WTC11 (cell line): ENCODE measurements around the gene LRRC49. TPM values are rescaled to one million over a fixed set of nuclear protein-coding genes. Genes with fewer than 3 reads are reported as not detected.

Source experiments
- ATAC-seq: fragments of 200-7000 bp; cut with Tn5 transposase; 2 replicates; pipeline ENCODE4 v1.10.0; 2021; ENCODE audit warnings: mild to moderate bottlenecking, moderate library complexity
- CTCF ChIA-PET: fragments of 300-600 bp; sonication (Branson Sonifier 250); formaldehyde crosslinking; loops from one replicate; lab custom pipeline; 2021; ENCODE audit warnings: antibody characterized with exemption; lab: Charles Lee
- POLR2A ChIA-PET: fragments of 350-600 bp; sonication (Branson Sonifier 250); formaldehyde crosslinking; loops from one replicate; lab custom pipeline; 2021; ENCODE audit warnings: antibody characterized with exemption; lab: Charles Lee
- DNase-seq: peaks from one replicate; pipeline ENCODE4 v3.0.0; 2021; ENCODE audit warnings: low spot score
- H3K27ac Mint-ChIP-seq: 2 replicates; pipeline ENCODE4 v1.8.0; 2021; ENCODE audit warnings: mixed read lengths
- H3K27me3 Mint-ChIP-seq: 2 replicates; pipeline ENCODE4 v1.8.0; 2021; ENCODE audit warnings: low read depth, mild to moderate bottlenecking, moderate library complexity, mixed read lengths
- H3K36me3 Mint-ChIP-seq: 2 replicates; pipeline ENCODE4 v1.8.0; 2021; ENCODE audit warnings: mixed read lengths
- H3K4me1 Mint-ChIP-seq: 2 replicates; pipeline ENCODE4 v1.8.0; 2022; ENCODE audit warnings: mixed read lengths
- H3K4me3 Mint-ChIP-seq: 2 replicates; pipeline ENCODE4 v1.8.0; 2021; ENCODE audit warnings: mild to moderate bottlenecking, moderate library complexity, mixed read lengths
- H3K9me3 Mint-ChIP-seq: 2 replicates; pipeline ENCODE4 v1.8.0; 2021; ENCODE audit warnings: mixed read lengths
- ATF1 ChIP-seq: sonication (generic); formaldehyde crosslinking; IDR thresholded peaks from 2 replicates; pipeline ENCODE4 v1.8.1; 2023; ENCODE audit warnings: mild to moderate bottlenecking, moderate library complexity, missing genetic modification reagents
- CREB1 ChIP-seq: sonication (generic); formaldehyde crosslinking; IDR thresholded peaks from 2 replicates; pipeline ENCODE4 v1.8.0; 2023; ENCODE audit warnings: mild to moderate bottlenecking, missing genetic modification reagents
- ELF4 ChIP-seq: sonication (generic); formaldehyde crosslinking; IDR thresholded peaks from 2 replicates; pipeline ENCODE4 v1.8.1; 2022; ENCODE audit warnings: low read depth, mild to moderate bottlenecking, moderate library complexity, missing genetic modification reagents
- EMX1 ChIP-seq: fragments of 250-450 bp; sonication (Bioruptor Pico); IDR thresholded peaks from 2 replicates; pipeline ENCODE4 v1.8.0; 2021; ENCODE audit warnings: mild to moderate bottlenecking
- ESRRA ChIP-seq: sonication (generic); formaldehyde crosslinking; IDR thresholded peaks from 2 replicates; pipeline ENCODE4 v1.8.1; 2022; ENCODE audit warnings: mild to moderate bottlenecking, missing genetic modification reagents, borderline replicate concordance
- FOXK1 ChIP-seq: sonication (generic); formaldehyde crosslinking; IDR thresholded peaks from 2 replicates; pipeline ENCODE4 v1.8.0; 2022; ENCODE audit warnings: mild to moderate bottlenecking, moderate library complexity, missing genetic modification reagents
- GABPB1 ChIP-seq: sonication (generic); formaldehyde crosslinking; IDR thresholded peaks from 2 replicates; pipeline ENCODE4 v1.8.1; 2023; ENCODE audit warnings: mild to moderate bottlenecking, missing genetic modification reagents
- NFATC4 ChIP-seq: fragments of 250-450 bp; sonication (Bioruptor Pico); IDR thresholded peaks from 2 replicates; pipeline ENCODE4 v1.9.0; 2021; ENCODE audit warnings: mild to moderate bottlenecking
- NFE2L1 ChIP-seq: sonication (generic); formaldehyde crosslinking; IDR thresholded peaks from 2 replicates; pipeline ENCODE4 v1.8.1; 2023; ENCODE audit warnings: missing genetic modification reagents
- NR1H2 ChIP-seq: sonication (generic); formaldehyde crosslinking; IDR thresholded peaks from 2 replicates; pipeline ENCODE4 v1.9.0; 2021; ENCODE audit warnings: mild to moderate bottlenecking, moderate library complexity, missing genetic modification reagents
- OVOL2 ChIP-seq: fragments of 250-450 bp; sonication (Bioruptor Pico); IDR thresholded peaks from 2 replicates; pipeline ENCODE4 v1.9.0; 2021; ENCODE audit warnings: mild to moderate bottlenecking, borderline replicate concordance
- ZNF121 ChIP-seq: sonication (generic); formaldehyde crosslinking; IDR thresholded peaks from 2 replicates; pipeline ENCODE4 v1.8.0; 2023; ENCODE audit warnings: missing genetic modification reagents
- ZNF232 ChIP-seq: sonication (generic); formaldehyde crosslinking; IDR thresholded peaks from 2 replicates; pipeline ENCODE4 v1.8.0; 2022; ENCODE audit warnings: mild to moderate bottlenecking, missing genetic modification reagents
- ZNF671 ChIP-seq: fragments of 250-450 bp; sonication (Bioruptor Pico); IDR thresholded peaks from 2 replicates; pipeline ENCODE4 v1.8.0; 2021; ENCODE audit warnings: mild to moderate bottlenecking
- total RNA-seq: library from RNA; stranded (reverse); gene quantifications from 3 replicates; pipeline ENCODE4 v1.2.3, GENCODE V29; 2021
- TF ChIP-seq, protein P1 (sequence below): sonication (generic); formaldehyde crosslinking; IDR thresholded peaks from 2 replicates; pipeline ENCODE4 v1.8.1; 2023; ENCODE audit warnings: mild to moderate bottlenecking, missing genetic modification reagents, borderline replicate concordance
- TF ChIP-seq, protein P2 (sequence below): fragments of 200-600 bp; IDR thresholded peaks from 2 replicates; pipeline ENCODE4 v1.8.0; 2022; ENCODE audit warnings: antibody characterized with exemption
- TF ChIP-seq, protein P3 (sequence below): fragments of 250-450 bp; sonication (Bioruptor Pico); IDR thresholded peaks from 2 replicates; pipeline ENCODE4 v1.9.0; 2021; ENCODE audit warnings: mild to moderate bottlenecking
- TF ChIP-seq, protein P4 (sequence below): sonication (generic); formaldehyde crosslinking; IDR thresholded peaks from 2 replicates; pipeline ENCODE4 v1.8.0; 2023; ENCODE audit warnings: missing genetic modification reagents
- TF ChIP-seq, protein P5 (sequence below): sonication (generic); formaldehyde crosslinking; conservative IDR thresholded peaks from 2 replicates; pipeline ENCODE4 v1.8.1; 2023; ENCODE audit warnings: mild to moderate bottlenecking, low read depth, missing genetic modification reagents, moderate library complexity

The LRRC49 gene
- total RNA-seq, 1 experiment from 2014 or later: 6.9 TPM

DNA sequence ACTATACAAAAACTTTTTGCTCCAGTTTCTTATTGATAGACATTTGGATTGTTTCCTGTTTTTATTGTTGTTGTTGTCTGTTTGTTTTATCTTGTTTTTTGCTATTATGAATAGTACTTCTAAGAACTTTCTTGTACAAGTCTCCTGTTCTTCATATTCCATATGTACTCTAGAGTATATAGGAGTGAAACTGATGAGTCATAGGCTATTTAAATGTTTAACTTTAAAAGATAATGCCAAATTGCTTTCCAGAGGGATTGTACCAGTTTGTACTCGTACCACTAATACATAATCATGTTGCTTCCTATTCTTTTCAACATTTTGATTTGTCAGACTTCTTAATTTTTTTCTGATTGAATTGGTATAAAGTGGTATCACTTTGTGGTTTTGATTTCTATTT, 19.6 kb downstream of the LRRC49 start (continued):
- TF ChIP-seq, protein P1, sequence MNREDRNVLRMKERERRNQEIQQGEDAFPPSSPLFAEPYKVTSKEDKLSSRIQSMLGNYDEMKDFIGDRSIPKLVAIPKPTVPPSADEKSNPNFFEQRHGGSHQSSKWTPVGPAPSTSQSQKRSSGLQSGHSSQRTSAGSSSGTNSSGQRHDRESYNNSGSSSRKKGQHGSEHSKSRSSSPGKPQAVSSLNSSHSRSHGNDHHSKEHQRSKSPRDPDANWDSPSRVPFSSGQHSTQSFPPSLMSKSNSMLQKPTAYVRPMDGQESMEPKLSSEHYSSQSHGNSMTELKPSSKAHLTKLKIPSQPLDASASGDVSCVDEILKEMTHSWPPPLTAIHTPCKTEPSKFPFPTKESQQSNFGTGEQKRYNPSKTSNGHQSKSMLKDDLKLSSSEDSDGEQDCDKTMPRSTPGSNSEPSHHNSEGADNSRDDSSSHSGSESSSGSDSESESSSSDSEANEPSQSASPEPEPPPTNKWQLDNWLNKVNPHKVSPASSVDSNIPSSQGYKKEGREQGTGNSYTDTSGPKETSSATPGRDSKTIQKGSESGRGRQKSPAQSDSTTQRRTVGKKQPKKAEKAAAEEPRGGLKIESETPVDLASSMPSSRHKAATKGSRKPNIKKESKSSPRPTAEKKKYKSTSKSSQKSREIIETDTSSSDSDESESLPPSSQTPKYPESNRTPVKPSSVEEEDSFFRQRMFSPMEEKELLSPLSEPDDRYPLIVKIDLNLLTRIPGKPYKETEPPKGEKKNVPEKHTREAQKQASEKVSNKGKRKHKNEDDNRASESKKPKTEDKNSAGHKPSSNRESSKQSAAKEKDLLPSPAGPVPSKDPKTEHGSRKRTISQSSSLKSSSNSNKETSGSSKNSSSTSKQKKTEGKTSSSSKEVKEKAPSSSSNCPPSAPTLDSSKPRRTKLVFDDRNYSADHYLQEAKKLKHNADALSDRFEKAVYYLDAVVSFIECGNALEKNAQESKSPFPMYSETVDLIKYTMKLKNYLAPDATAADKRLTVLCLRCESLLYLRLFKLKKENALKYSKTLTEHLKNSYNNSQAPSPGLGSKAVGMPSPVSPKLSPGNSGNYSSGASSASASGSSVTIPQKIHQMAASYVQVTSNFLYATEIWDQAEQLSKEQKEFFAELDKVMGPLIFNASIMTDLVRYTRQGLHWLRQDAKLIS (CRISPR knock-in tag): no peak
- TF ChIP-seq, protein P2, sequence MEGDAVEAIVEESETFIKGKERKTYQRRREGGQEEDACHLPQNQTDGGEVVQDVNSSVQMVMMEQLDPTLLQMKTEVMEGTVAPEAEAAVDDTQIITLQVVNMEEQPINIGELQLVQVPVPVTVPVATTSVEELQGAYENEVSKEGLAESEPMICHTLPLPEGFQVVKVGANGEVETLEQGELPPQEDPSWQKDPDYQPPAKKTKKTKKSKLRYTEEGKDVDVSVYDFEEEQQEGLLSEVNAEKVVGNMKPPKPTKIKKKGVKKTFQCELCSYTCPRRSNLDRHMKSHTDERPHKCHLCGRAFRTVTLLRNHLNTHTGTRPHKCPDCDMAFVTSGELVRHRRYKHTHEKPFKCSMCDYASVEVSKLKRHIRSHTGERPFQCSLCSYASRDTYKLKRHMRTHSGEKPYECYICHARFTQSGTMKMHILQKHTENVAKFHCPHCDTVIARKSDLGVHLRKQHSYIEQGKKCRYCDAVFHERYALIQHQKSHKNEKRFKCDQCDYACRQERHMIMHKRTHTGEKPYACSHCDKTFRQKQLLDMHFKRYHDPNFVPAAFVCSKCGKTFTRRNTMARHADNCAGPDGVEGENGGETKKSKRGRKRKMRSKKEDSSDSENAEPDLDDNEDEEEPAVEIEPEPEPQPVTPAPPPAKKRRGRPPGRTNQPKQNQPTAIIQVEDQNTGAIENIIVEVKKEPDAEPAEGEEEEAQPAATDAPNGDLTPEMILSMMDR: no peak
- TF ChIP-seq NFE2L1 (CRISPR knock-in tag): no peak
- TF ChIP-seq, all 79 proteins: peak for 0

DNA sequence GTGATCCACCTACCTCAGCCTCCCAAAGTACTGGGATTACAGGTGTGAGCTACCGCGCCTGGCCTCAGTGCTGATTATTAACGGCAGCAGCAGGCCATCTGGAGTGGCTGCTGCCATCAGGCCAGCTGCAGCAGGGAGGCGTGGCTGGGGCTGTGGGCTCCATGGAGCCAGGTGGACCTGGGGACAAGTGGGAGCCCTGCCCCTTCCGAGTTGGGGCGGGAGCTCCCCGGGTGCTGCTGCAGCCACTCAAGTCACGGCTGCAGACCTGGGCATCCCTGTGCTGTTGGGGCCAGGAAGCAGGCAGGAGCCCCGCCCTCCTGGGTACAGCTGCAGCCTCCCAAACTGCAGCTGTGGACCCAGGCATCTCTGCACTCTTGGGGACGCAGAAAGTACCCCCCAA, 23.9 kb downstream of the LRRC49 start:
- H3K27me3 Mint-ChIP-seq: no peaks in the 10 kb centered on the region
- no peaks in the 10 kb centered on the region for H3K9me3 Mint-ChIP-seq
- TF ChIP-seq NR1H2 (no peak), GABPB1 (no peak), OVOL2 (CRISPR knock-in tag) (no peak)
- ChIA-PET CTCF (interaction anchor here (1.4 to 1.7 kb wide), 2 partner anchors 10 to 105 kb away, joined by 3 to 5 read pairs; no protein-coding TSS in a partner anchor), POLR2A (no interaction called here)
- H3K27ac Mint-ChIP-seq: no peak overlapping the region
- H3K4me3 Mint-ChIP-seq: no peak overlapping the region
- DNase-seq: no peak
- H3K4me1 Mint-ChIP-seq: no peaks in the 10 kb centered on the region
- H3K36me3 Mint-ChIP-seq: no peaks in the 10 kb centered on the region
- peak; percentile 39 for ATAC-seq

DNA sequence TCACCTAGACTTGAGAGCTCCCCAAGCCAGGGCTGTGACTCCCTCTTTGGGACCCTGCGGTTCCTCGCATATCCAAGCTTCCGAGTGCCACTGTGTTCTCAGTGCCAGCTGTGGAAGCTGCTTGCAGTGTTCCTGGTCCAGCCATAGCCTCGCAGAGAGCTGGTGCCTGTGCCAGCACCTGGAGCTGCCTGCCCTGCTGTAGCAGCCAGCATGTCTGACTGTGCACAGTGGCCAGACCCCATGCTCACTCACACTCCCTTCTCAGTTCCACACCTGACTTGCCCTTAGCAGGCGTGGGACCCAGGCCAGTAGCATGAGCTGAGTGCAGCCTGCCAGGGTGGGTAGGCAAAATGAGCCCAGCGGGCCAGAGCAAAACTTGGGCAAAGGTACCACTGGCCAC, 25.3 kb downstream of the LRRC49 start:
- Mint-ChIP-seq H3K36me3 (no peaks in the 10 kb centered on the region), H3K9me3 (peaks cover 6% of the 10 kb centered on the region), H3K4me3 (no peak overlapping the region), H3K27me3 (no peaks in the 10 kb centered on the region), H3K27ac (no peak overlapping the region), H3K4me1 (no peaks in the 10 kb centered on the region)
- no peak for TF ChIP-seq EMX1
- ATAC-seq: no peak
- DNase-seq: no peak
- ChIA-PET POLR2A (no interaction called here), CTCF (interaction anchor here (0.8 to 1.4 kb wide), 2 partner anchors 29 to 106 kb away, joined by 3 read pairs; no protein-coding TSS in a partner anchor)

DNA sequence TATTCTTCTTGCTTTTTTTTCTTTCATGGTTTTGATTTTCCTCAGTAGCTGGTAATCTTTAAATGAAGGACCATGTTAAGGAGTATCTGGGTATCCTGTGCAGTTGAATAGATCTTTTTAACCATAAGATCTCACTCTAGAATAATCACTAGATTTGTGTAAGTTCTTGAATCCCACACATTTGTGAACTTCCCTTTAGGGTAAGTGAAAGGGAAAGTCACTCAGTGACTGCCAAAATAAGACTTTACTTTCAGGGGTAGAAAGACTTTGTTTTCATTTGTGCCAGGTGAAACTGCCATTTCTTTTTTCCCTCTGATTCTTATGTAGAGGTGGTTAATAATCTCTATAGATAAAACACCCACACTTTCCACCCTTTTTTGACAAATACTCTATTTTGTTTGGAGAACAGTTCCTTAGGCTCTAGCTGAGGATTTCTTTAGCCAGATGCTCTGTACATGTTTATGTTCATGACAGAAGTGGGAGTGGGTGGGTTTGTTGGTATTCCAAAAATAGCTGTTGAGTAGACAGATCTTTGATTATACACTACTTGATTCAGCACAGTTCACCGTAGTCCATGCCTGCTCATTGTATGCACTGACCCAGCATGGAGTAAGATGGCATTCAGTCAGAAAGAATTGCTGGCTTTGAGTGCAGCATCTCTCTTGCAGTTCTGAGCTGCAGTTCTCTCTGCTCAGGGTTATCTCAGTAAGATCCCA, 28.5 kb downstream of the LRRC49 start:
- H3K36me3 Mint-ChIP-seq: no peaks in the 10 kb centered on the region
- no peak overlapping the region for H3K27ac Mint-ChIP-seq
- H3K4me1 Mint-ChIP-seq: no peaks in the 10 kb centered on the region
- DNase-seq: no peak
- ChIA-PET CTCF (interaction anchor here (0.6 to 1.1 kb wide), 2 partner anchors 14 to 1463 kb away, joined by 3 read pairs; no protein-coding TSS in a partner anchor), POLR2A (no interaction called here)
- H3K27me3 Mint-ChIP-seq: no peaks in the 10 kb centered on the region
- H3K4me3 Mint-ChIP-seq: no peak overlapping the region
- no peak for ATAC-seq
- peaks cover 6% of the 10 kb centered on the region for H3K9me3 Mint-ChIP-seq
- TF ChIP-seq, protein P3, sequence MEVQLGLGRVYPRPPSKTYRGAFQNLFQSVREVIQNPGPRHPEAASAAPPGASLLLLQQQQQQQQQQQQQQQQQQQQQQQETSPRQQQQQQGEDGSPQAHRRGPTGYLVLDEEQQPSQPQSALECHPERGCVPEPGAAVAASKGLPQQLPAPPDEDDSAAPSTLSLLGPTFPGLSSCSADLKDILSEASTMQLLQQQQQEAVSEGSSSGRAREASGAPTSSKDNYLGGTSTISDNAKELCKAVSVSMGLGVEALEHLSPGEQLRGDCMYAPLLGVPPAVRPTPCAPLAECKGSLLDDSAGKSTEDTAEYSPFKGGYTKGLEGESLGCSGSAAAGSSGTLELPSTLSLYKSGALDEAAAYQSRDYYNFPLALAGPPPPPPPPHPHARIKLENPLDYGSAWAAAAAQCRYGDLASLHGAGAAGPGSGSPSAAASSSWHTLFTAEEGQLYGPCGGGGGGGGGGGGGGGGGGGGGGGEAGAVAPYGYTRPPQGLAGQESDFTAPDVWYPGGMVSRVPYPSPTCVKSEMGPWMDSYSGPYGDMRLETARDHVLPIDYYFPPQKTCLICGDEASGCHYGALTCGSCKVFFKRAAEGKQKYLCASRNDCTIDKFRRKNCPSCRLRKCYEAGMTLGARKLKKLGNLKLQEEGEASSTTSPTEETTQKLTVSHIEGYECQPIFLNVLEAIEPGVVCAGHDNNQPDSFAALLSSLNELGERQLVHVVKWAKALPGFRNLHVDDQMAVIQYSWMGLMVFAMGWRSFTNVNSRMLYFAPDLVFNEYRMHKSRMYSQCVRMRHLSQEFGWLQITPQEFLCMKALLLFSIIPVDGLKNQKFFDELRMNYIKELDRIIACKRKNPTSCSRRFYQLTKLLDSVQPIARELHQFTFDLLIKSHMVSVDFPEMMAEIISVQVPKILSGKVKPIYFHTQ (CRISPR knock-in tag): no peak
- TF ChIP-seq, protein P4, sequence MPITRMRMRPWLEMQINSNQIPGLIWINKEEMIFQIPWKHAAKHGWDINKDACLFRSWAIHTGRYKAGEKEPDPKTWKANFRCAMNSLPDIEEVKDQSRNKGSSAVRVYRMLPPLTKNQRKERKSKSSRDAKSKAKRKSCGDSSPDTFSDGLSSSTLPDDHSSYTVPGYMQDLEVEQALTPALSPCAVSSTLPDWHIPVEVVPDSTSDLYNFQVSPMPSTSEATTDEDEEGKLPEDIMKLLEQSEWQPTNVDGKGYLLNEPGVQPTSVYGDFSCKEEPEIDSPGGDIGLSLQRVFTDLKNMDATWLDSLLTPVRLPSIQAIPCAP (CRISPR knock-in tag): no peak
- TF ChIP-seq FOXK1 (CRISPR knock-in tag): no peak
- TF ChIP-seq ATF1 (CRISPR knock-in tag): no peak
- TF ChIP-seq ZNF671 (CRISPR knock-in tag): no peak
- TF ChIP-seq NFATC4: no peak
- TF ChIP-seq, protein P5, sequence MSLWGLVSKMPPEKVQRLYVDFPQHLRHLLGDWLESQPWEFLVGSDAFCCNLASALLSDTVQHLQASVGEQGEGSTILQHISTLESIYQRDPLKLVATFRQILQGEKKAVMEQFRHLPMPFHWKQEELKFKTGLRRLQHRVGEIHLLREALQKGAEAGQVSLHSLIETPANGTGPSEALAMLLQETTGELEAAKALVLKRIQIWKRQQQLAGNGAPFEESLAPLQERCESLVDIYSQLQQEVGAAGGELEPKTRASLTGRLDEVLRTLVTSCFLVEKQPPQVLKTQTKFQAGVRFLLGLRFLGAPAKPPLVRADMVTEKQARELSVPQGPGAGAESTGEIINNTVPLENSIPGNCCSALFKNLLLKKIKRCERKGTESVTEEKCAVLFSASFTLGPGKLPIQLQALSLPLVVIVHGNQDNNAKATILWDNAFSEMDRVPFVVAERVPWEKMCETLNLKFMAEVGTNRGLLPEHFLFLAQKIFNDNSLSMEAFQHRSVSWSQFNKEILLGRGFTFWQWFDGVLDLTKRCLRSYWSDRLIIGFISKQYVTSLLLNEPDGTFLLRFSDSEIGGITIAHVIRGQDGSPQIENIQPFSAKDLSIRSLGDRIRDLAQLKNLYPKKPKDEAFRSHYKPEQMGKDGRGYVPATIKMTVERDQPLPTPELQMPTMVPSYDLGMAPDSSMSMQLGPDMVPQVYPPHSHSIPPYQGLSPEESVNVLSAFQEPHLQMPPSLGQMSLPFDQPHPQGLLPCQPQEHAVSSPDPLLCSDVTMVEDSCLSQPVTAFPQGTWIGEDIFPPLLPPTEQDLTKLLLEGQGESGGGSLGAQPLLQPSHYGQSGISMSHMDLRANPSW: no peak
- TF ChIP-seq CREB1 (CRISPR knock-in tag): no peak
- no peak for TF ChIP-seq ZNF232 (CRISPR knock-in tag)
- no peak for TF ChIP-seq ELF4
- no peak for TF ChIP-seq ZNF121 (CRISPR knock-in tag)
- no peak for TF ChIP-seq ESRRA (CRISPR knock-in tag)
